GM21723 (cell line): ENCODE data around the gene CAMTA1.
"Not testable (repeated sequence)": the region's sequence is repeated elsewhere in the genome, so short reads cannot be mapped to it uniquely, and the experiment has no call there.

ENCODE experiments used
- ATAC-seq: cut with Tn5 transposase; IDR thresholded peaks from one replicate; pipeline ENCODE4 v1.9.1; 2021; ENCODE audit warnings: mild to moderate bottlenecking, moderate library complexity; ENCODE audit not compliant: unreplicated experiment

Gene CAMTA1

DNA sequence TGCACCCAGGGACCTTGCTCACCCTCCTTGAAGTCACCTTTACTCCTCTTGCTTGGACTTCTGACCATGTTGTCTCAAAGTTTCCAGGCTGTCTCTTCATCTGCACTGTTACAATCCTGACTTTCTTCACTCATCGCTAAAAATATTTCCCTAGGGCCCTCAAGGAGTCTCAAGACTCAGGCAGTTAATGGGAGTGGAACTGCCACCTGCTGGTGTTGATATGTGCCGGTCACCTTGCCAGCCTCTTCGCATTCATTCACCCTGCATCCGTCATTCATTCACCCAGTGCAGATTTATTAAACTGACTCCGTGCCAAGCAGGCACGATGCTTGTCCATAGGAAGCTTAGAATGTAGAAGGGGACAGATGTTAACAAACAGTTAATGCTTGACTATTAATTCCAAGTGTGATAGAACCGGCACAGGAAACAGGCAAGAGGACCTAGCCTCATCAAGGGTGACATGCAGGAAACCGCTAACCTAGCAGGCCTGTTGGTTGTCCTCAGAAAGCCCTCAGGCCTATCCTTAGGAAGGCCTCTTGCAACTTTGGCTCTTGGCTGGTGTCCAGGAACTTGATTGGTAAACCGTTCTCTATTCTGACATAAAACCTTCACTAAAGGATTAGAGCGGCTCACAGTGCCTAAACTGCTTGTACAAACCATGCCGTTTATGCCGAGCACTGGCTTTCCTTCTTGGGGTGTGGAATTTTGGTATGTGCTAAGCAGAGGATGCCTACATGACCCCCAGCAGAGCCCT is 342.2 kb downstream of the CAMTA1 start:
- no peak for ATAC-seq

GRCh38 chr1:7128293-7128692 is 343.0 kb downstream of the CAMTA1 start:
- no peak for ATAC-seq

GRCh38 chr1:7130127-7130526 is 344.9 kb downstream of the CAMTA1 start:
- ATAC-seq: no peak

GRCh38 chr1:7135493-7135892 is 350.2 kb downstream of the CAMTA1 start:
- ATAC-seq: no peak

DNA sequence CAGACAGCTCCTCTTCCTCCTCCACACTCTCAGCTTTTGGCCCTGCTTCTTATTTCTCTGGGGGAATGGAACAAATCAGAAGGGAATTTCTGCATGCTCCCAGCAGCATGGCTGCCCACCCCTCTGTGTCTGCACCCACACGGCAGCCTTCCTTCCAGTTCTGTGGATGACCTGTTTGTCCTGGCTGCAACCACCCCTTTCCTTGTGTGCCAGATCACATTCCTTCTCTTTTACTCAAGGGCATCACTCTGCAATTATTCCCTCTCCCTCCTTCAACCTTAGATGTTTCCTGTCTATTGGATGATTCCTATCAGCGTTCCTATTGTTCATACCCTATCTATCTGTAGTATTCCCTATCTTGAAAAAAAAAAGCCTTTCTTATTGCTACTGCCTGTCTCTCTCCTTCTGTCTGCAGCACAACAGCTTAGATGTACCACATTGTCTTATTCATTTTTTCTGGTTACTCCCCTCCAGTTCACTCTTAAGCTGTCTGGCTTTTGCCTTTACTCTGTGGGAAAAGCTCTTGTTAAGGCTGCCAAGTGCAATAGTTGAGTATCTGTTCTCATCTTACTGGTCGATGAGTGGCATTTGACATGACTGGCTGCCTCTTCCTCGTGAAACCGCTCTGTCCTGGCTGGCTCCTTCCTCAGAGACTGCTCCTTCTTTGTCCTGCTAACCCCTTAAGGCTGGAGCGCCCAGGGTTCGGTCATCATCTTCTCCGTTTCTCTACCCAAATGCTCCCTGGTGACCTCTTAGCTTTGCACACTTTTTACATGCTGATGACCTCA is 351.1 kb downstream of the CAMTA1 start:
- no peak for ATAC-seq

DNA sequence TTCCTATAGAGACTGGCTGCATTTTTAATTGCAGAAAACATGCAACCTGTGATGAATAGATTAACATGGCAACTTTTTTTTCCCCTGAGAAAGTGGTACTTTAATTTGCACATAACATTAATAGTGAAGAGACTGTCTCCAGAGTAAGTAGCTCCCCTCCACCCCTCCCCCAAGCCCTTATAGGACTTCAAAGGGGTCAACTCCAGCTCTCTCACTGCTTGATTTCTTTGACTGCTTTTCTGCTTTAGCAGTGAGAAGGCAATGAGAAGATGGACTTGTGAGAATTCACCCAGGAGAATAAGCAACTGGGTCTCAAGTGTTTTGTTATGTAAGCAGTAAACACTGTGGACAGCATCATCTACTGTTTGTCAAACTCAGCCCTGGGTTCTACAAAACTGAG is 355.0 kb downstream of the CAMTA1 start:
- ATAC-seq: no peak

DNA sequence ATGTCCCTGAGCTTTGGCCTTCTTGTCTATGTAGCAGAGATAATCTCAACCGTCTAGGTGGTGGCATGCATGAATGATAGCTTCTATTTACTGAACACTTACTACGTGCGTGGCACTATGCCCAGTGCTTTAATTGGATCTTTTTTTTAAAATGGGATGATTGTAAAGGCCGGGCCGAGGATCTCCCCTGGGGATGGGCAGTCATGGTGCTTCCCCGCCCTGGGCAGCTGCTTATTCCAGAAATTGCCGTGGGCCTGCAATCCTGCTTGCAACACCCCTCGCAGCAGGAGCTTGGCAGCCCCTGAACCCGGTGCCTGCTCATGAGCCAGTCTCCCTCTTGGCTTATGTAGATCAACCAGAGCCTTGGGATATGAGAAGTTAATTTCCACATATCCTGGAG is 360.7 kb downstream of the CAMTA1 start:
- no peak for ATAC-seq

DNA sequence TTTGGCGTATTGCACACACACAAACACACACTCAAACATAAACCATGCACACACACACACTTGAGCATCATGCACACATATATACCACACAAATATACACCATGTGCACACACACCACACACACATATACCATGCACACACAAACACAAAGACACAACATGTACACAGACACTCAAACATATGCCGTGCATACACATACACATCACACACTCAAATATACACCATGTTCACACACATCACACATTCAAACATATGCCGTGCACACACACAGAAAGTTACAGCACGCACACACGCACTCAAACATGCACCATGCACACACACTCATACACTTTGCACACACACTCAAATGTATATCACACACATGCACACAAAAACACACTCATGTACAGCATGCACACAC is 361.5 kb downstream of the CAMTA1 start:
- ATAC-seq: no peak

DNA sequence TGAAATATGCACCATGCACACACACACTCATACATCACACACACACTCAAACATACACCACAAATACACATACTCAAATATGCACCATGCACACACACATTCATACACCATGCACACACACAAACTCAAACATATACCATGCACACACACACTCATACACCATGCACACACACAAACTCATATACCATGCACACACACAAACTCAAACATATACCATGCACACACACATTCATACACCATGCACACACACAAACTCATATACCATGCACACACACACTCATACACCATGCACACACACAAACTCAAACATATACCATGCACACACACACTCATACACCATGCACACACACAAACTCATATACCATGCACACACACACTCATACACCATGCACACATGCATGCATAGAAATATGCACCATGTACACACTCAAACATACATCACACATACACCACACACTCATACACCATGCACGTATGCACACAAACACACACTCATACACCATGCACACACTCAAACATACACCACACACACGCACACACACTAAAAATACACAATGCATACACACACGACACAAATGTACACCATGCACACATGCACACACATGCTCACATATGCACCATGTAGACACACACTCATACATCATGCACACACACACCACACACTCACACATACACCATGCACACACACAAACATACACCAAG is 362.5 kb downstream of the CAMTA1 start:
- ATAC-seq: not testable (repeated sequence)

DNA sequence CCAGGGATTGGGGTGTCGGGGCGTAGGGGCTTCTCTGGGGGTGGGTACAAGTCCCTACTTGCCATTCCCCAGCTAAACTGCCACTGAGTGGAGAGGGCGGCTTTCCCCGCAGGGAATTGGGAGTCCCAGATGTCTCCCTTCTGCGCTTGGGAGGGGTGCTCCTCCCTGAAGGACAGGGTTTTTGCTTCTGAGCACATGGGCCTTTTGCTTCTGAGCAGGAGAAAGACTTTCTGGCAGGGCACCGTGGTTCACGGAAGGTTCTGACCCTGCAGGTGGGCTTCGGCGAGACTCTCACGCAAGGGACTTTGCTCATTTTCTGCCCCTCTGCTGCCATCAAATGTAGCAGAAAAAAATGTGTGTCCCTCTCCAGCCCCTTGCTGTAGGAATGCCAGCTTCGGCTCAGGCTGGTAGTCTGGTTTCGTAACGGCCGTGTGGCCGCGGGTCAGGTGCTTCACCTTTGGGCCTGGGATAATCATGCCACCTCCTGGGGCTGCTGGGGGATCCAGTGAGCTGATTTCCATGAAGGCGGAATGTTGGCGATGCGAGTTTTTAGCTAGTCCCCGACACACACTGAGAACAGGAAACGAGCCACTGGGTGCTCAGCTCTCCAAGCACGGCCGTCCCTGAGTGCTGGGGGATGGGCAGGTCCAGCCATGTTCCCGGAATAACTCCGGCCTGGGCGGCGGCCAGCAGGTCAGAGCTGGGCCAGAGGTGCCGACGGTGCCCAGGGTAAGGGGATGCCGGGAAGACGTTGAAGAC is 364.0 kb downstream of the CAMTA1 start:
- ATAC-seq: no peak

GRCh38 chr1:7150724-7151280 is 365.5 kb downstream of the CAMTA1 start:
- ATAC-seq: no peak

DNA sequence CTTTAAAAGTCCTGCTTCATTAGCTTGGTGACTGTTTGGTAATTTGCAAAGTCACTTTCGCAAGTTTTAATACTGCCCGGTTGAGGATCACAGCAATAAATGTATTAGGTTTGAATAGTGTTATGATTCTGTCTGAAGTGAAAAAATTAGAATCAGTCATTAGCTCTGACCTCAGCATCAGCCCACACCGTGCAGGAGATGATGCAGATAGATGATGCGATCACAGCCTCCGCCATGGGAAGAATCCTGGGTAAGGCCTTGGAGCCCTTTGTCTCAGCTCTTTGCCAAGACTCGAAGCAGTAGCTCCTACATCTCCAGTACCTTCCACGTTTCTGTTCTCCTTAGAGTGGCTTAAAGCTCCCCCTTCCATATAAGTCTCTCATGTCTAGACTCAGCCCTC is 366.7 kb downstream of the CAMTA1 start:
- ATAC-seq: no peak

- ATAC-seq: no peak
Observed at GRCh38 chr1:7152655-7153054, 367.4 kb downstream of the CAMTA1 start.

- ATAC-seq: no peak
Observed at GRCh38 chr1:7153464-7153863, 368.2 kb downstream of the CAMTA1 start.

- ATAC-seq: no peak
Observed at GRCh38 chr1:7159116-7159781, 374.0 kb downstream of the CAMTA1 start.

- ATAC-seq: not testable (repeated sequence)
Observed at GRCh38 chr1:7168554-7168953, 383.3 kb downstream of the CAMTA1 start.

DNA sequence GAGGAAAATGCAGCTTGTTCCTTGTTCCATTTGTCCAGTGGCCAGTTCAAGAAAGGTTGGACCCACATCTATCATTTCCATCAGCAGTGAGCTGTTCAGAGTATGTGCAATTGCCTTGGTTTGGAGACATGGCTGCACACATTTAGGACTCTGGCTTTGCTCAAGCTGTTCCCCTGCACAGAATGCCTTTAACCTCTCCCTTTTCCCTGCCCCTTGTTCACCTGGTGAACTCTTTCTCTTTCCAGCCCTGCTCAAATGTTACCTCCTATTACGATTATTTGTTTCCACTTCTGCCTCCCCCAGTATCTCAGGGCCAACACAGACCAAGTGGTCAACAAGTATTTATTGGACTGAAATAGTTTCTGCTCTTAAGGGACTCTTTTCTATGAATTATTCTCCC is 385.9 kb downstream of the CAMTA1 start:
- no peak for ATAC-seq

DNA sequence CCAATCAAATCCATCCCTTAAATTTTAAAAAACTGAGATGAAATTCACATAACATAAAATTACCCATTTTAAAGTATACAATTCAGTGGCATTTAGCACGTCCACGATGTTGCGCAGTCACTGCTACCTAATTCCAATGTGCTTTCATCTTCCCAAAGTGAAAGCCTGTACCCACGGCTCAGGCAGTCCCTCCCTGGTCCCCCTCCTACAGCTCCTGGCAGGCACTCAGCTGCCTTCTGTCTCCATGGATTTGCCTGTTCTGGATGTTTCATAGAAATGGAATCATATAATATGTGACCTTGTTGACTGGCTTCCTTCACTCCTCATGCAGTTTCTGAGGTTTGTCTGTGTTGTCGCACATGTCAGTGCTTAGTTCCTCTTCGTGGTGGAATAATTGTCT is 386.3 kb downstream of the CAMTA1 start:
- ATAC-seq: no peak

- ATAC-seq: no peak
Observed at GRCh38 chr1:7172804-7173203, 387.6 kb downstream of the CAMTA1 start.

GRCh38 chr1:7174561-7174960 is 389.3 kb downstream of the CAMTA1 start:
- no peak for ATAC-seq
